Heart right ventricle (tissue), 16 donors: ENCODE data around the gene DLEU7. TPM values are rescaled to one million over a fixed set of nuclear protein-coding genes. Genes with fewer than 3 reads are reported as not detected.

Experiments used
- ATAC-seq, 8 donors: fragments of 200-7000 bp; cut with Tn5 transposase; one replicate each; pipeline ENCODE4 v1.9.1; 2020; ENCODE audit warnings: mild to moderate bottlenecking in 8 of 8, moderate library complexity in 8 of 8, moderate number of reproducible peaks in 1 of 8
- DNase-seq, 2 donors: peaks; one replicate each; pipeline ENCODE4 v3.0.0-alpha.2; 2020
- H3K27ac ChIP-seq, 10 donors: fragments of 200-600 bp; sonication (generic) in 2 of 10; one replicate each; pipeline versions ENCODE4 v1.5.0 to v1.8.0; 2020 to 2022; ENCODE audit warnings: mild to moderate bottlenecking in 3 of 10
- H3K27me3 ChIP-seq, 7 donors: fragments of 200-600 bp; one replicate each; pipeline ENCODE4 v1.8.0; 2021 to 2022; ENCODE audit warnings: mild to moderate bottlenecking in 2 of 7
- H3K36me3 ChIP-seq, 9 donors: fragments of 200-600 bp; sonication (generic) in 1 of 9; one replicate each; pipeline versions ENCODE4 v1.5.0 to v1.8.0; 2020 to 2022; ENCODE audit warnings: mild to moderate bottlenecking in 2 of 9
- H3K4me1 ChIP-seq, 9 donors: fragments of 200-600 bp; sonication (generic) in 1 of 9; one replicate each; pipeline versions ENCODE4 v1.5.0 to v1.8.0; 2020 to 2022; ENCODE audit warnings: mild to moderate bottlenecking in 4 of 9
- H3K4me3 ChIP-seq, 10 donors: fragments of 200-600 bp; sonication (generic) in 2 of 10; one replicate each; pipeline versions ENCODE4 v1.5.0 to v1.8.0; 2020 to 2022; ENCODE audit warnings: mild to moderate bottlenecking in 7 of 10, moderate library complexity in 2 of 10
- H3K9me3 ChIP-seq, 11 donors: fragments of 200-600 bp in 10 of 11; sonication (generic) in 2 of 11; one replicate each; pipeline versions ENCODE4 v1.5.0 to v1.8.0; 2013 to 2022; ENCODE audit warnings: mild to moderate bottlenecking in 2 of 11, control low read depth in 1 of 11, moderate library complexity in 1 of 11
- WGBS, 2 donors: extraction: QIAGEN DNeasy Blood & Tissue Kit; methylation state at CpG; one replicate each; pipeline ENCODE4 v1.1.7; 2013; ENCODE audit warnings: inconsistent platforms in 1 of 2; 5-methylcytosine and 5-hydroxymethylcytosine counted together
- intact Hi-C, 10 donors: fragments of 100-400 bp; cut with DNase I; formaldehyde crosslinking; loops; one replicate each; pipeline versions ENCODE4 v1.11.1 to v1.14.2; 2022
- polyA plus RNA-seq, 2 donors: library from polyadenylated mRNA; stranded (reverse); fragments of 200-250 nt; gene quantifications; one replicate each; pipeline ENCODE4 v1.2.3, GENCODE V29; 2013
- total RNA-seq, 10 donors: library from RNA; stranded (reverse); fragmentation: NEBNext Ultra II Directional in 3 of 10; extraction: Animal tissue kit (Norgen Biotek cat#: 25700) in 3 of 10; gene quantifications; one replicate each; pipeline versions ENCODE4 v1.2.1 to v1.2.4, GENCODE V29; 2021 to 2023
- TF ChIP-seq, protein P1 (sequence below), 9 donors: fragments of 200-600 bp; sonication (generic) in 2 of 9; IDR thresholded peaks; one replicate each; pipeline versions ENCODE4 v1.5.0 to v1.8.0; 2021 to 2022; ENCODE audit warnings: antibody characterized with exemption in 9 of 9, mild to moderate bottlenecking in 5 of 9, moderate library complexity in 1 of 9
- donor health status: Arrhythmogenic right ventricular cardiomyopathy.
- donor health status: ischemic (EF 13 %, LVEDD 7.1; RV severe dilation, severe dysfunction).
- donor health status: healthy with polysubstance abuse.
- donor health status: DM: no; HTN: yes; CAD: no.
- donor health status: DM: no; HTN: no; CAD: no.
- donor health status: ischemic (EF 25% LVEDD 6.9; RV normal size, moderate dysfunction).
- donor health status: ischemic (EF 25% LVEDD 5.7; RV mildly dilated, moderate dysfunction).
- donor health status: healthy.
- donor health status: DM: yes; HTN: yes; CAD: no.
- donor health status: Ischemic cardiomyopathy.
- donor health status: ischemic (EF 35%, LVEDD 5.7; RV mildly dilated, moderate dysfunction).
- donor health status: nonischemic (EF 11% LVEDD 7.7; RV severe dilation, severe dysfunction).
- donor health status: DM: yes; HTN: yes; CAD: no.
- donor health status: PGD.
- donor health status: ischemic (EF 29% LVEDD 5.4; RV normal size, mild dysfunction).
- donor health status: nonischemic (EF 23%, LVEDD 6.1; RV moderate dilation, normal function).

Gene DLEU7
- total and polyA plus RNA-seq, 12 donors, result 0.03 to 0.49 (median 0.12) TPM; not detected in 7

DNA sequence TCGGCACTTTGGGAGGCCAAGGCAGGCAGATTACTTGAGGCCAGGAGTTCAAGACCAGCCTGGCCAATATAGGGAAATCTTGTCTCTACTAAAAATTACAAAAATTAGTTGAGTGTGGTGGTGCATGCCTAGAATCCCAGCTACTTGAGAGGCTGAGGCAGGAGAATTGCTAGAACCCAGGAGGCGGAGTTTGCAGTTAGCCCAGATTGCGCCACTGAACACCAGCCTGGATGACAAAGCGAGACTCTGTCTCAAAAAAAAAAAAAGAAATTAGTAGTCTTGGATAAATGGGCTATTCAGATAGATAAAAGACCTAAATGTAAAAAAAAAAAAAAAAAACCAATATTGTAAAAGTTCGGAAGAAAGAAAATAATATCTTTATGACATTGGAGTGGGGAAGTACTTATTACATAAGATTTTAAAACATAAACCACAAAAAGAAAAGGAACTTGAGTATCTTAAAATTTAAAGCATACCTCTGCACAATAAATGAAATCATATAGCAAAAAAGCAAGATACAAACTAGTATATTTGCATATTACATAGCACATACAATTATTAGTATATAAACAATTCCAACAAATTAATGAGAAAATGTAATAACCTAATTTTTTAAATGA lies 39.4 kb upstream of the DLEU7 start:
- intact Hi-C loops, result no loop called here
- no peak overlapping the region for H3K4me3 ChIP-seq
- no peaks in the 10 kb centered on the region for H3K36me3 ChIP-seq
- H3K4me1 ChIP-seq, result no peaks in the 10 kb centered on the region
- ATAC-seq (no peak), DNase-seq (no peak)
- H3K27ac ChIP-seq, result no peak overlapping the region
- H3K9me3 ChIP-seq, result peaks cover 0 to 8% (median 0%) of the 10 kb centered on the region in 11 donors
- H3K27me3 ChIP-seq, result peaks cover 0 to 7% (median 0%) of the 10 kb centered on the region in 7 donors
- TF ChIP-seq, protein P1, sequence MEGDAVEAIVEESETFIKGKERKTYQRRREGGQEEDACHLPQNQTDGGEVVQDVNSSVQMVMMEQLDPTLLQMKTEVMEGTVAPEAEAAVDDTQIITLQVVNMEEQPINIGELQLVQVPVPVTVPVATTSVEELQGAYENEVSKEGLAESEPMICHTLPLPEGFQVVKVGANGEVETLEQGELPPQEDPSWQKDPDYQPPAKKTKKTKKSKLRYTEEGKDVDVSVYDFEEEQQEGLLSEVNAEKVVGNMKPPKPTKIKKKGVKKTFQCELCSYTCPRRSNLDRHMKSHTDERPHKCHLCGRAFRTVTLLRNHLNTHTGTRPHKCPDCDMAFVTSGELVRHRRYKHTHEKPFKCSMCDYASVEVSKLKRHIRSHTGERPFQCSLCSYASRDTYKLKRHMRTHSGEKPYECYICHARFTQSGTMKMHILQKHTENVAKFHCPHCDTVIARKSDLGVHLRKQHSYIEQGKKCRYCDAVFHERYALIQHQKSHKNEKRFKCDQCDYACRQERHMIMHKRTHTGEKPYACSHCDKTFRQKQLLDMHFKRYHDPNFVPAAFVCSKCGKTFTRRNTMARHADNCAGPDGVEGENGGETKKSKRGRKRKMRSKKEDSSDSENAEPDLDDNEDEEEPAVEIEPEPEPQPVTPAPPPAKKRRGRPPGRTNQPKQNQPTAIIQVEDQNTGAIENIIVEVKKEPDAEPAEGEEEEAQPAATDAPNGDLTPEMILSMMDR (IDR thresholded peaks at IDR 0.05), result no peak
- 91 to 94% methylated on average over 5 of the region's 5 CpGs for WGBS, 2 donors

DNA sequence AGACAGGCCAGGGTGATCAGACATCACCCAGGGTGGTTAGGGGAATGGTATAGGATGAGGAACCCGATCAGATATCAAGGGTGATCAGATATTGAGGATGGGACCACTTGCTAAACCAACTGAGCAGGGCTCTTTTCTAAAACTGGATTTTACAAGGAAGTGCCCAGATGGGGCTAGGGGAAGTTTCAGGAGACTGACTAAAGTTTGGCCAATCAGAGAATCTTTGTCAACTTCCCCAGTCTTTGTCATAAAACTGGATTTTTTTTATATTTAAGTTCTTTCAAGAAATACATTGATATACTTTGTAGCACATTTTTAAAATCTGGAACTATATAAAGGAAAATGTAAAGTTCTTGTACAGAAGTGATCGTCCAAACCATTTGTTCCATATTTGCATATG lies 30.5 kb upstream of the DLEU7 start:
- 95 to 98% methylated on average over 2 of the region's 2 CpGs for WGBS, 2 donors
- no peak for DNase-seq
- Histone ChIP-seq H3K9me3 (no peaks in the 10 kb centered on the region), H3K4me3 (no peak overlapping the region), H3K4me1 (no peaks in the 10 kb centered on the region), H3K27ac (no peak overlapping the region), H3K27me3 (peaks cover 0 to 6% (median 0%) of the 10 kb centered on the region in 7 donors), H3K36me3 (no peaks in the 10 kb centered on the region)
- intact Hi-C loops, result no loop called here
- ATAC-seq, result no peak
- TF ChIP-seq, protein P1 (IDR thresholded peaks at IDR 0.05), result no peak

DNA sequence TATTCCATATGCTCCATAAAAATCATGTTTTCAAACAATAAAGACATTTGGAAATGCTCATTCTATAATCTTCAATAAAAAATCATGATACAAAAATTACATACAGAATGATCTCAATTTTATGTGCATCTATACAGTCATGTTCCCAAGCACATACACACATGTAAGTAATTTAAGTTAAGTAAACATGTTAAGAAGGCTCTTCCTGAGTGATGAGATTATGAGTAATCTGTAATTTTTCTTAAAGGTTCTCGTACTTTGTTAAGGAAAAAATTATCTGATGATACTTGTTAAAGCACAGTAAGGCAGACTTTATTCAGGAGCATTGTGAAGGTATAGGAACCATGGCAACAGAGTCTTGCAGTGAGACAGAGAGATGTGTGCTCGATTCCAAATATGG lies 30.0 kb upstream of the DLEU7 start:
- TF ChIP-seq, protein P1 (IDR thresholded peaks at IDR 0.05), result no peak

DNA sequence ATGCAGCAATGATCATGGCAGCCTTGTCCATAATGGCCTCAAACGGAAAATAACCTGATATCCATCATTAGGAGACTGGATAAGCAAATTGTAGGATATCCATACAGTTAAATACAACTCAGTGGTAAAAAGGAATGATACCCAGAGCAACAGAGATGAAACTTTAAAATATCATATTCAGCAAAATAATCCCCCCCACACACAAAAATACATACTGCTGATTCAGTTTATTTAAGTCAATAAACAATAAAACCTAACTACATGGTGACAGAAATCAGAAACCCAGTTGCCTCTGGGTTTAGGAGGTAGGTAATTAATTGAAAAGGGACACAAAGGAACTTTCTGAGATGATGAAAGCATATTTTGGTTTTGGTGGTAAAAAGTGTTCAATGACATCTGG lies 27.9 kb upstream of the DLEU7 start:
- no peaks in the 10 kb centered on the region for H3K27me3 ChIP-seq
- H3K4me1 ChIP-seq, result no peaks in the 10 kb centered on the region
- TF ChIP-seq, protein P1 (IDR thresholded peaks at IDR 0.05), result no peak
- intact Hi-C loops, result no loop called here
- H3K27ac ChIP-seq, result no peak overlapping the region
- ATAC-seq, result no peak
- H3K36me3 ChIP-seq, result no peaks in the 10 kb centered on the region
- WGBS, 2 donors, result 93 to 94% methylated on average over 1 of the region's 1 CpG
- H3K4me3 ChIP-seq, result no peak overlapping the region
- DNase-seq, result no peak
- H3K9me3 ChIP-seq, result no peaks in the 10 kb centered on the region

More for the DNA sequence above, 30.0 kb upstream of the DLEU7 start:
- Histone ChIP-seq H3K27me3 (peaks cover 0 to under 1% (median 0%) of the 10 kb centered on the region in 7 donors), H3K4me3 (no peak overlapping the region), H3K36me3 (no peaks in the 10 kb centered on the region), H3K4me1 (no peaks in the 10 kb centered on the region), H3K9me3 (no peaks in the 10 kb centered on the region), H3K27ac (no peak overlapping the region)
- intact Hi-C loops, result no loop called here
- ATAC-seq (no peak), DNase-seq (no peak)
- 71 to 74% methylated on average over 2 of the region's 2 CpGs for WGBS, 2 donors
